Lower leg skin (tissue), 3 donors: Measurements from ENCODE around the gene NMT1.

Source experiments
- CTCF ChIP-seq, 3 donors: fragments of 450-650 bp; IDR thresholded peaks; one replicate each; pipeline ENCODE4 v1.5.1; 2016; ENCODE audit warnings: antibody characterized with exemption in 3 of 3, mild to moderate bottlenecking in 3 of 3, moderate library complexity in 2 of 3
- POLR2A ChIP-seq, 2 donors: fragments of 450-650 bp; IDR thresholded peaks; one replicate each; pipeline ENCODE4 v1.6.1; 2016 to 2017; ENCODE audit warnings: antibody characterized with exemption in 2 of 2, mild to moderate bottlenecking in 1 of 2, moderate library complexity in 1 of 2

GRCh38 chr17:45117848-45118646 lies 56.9 kb downstream of the NMT1 start:
- no peak for TF ChIP-seq CTCF (IDR thresholded peaks at IDR 0.05)
- TF ChIP-seq POLR2A (IDR thresholded peaks at IDR 0.05): no peak
